ENCODE measurements around the gene DAW1.
"Not testable (repeated sequence)": the region's sequence is repeated elsewhere in the genome, so short reads cannot be mapped to it uniquely, and the experiment has no call there.

Gene DAW1

DNA sequence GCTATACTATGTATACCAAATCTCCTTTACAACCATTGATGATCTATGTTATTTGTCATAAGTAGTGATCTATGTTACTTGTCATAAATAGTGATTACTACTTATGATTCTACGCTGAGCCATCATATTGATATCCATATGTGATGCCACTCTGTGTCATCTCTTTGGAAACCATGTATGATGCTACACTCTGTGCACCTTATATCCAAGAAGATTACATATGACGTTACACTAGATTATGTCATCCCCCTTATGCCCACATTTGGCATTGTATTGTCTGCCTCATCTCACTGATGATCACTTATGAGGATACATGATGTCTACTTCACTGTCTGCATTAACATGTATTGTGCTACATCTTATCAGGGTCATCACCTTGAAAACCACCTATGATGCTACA lies 42.9 kb downstream of the DAW1 start:
- no peak for DNase-seq (ENCODE audit: low spot score)

DNA sequence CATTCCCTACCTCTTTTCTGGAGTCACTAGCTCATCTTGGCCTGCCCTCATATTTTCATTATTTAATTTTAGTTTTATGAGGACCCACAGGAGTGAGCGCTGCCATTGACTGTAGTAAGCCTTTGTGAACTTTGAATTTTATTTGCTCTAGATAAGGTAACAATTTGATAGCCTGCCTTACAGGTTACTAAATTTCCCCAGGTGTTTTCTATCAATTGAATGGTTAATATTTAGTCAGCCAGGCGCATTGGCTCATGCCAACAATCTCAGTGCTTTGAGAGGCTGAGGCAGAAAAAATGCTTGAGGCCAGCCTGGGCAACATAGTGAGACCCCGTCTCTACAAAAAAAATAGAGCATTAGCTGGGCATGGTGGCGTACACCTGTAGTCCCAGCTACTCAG lies 50.2 kb downstream of the DAW1 start:
- no peak for DNase-seq (ENCODE audit: low spot score)

DNA sequence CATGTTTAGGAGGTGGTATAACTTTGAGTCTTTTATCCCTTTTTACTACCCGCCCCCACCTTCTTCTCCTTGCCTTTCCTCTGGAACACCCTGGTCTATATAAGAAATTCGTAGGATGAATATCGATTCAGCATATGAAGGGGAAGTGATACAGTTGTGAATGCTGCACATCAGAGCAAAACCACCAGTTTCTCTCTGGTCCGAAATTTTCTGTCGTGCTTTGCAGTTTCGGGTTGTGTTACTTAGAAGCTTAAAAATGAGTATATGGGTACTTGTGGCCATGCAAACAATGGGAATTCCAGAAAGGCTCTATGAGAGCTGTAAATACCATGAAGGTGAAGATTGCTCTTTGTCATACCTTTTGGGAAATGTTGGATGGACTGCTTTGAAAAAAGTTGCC lies 60.6 kb downstream of the DAW1 start:
- no peak for DNase-seq (ENCODE audit: low spot score)

DNA sequence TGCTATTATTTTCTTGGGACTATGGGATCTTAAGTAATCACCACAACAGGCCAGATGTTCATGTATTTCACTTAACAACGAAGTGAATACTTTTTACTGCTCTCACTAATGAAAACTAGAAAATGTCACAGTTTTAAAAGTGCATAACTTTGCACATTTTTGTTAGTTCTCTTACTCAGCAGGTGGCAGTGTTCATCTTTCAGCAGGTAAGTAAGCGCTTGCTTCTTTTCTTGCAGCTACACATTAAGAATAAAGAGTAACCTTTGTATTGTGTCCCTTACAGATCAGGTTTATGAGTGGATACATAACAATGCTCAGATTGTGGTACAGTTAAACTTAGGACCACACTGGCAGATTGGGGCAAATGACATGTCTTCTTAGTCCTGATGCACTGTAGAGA lies 61.0 kb downstream of the DAW1 start:
- no peak for DNase-seq (ENCODE audit: low spot score)

DNA sequence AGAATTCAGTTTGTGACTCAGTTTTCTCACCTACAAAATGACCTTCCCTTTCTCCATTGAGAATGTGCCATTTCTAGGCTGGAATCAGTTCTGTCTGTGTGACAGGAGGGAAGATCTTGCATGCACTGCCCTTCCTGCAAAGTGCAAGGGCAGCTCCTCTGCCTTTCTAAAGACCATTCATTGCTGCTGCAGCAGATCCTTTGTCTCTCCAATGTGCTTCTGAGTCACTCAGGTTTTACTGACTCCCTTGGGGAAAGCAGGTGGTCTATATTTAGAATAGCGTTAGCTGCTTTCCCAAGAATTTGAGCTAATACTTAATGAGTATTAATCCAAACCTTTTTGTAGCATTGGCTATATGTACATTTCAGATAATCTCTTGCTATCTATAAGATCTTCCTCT lies 62.5 kb downstream of the DAW1 start:
- DNase-seq (ENCODE audit: low spot score): no peak

DNA sequence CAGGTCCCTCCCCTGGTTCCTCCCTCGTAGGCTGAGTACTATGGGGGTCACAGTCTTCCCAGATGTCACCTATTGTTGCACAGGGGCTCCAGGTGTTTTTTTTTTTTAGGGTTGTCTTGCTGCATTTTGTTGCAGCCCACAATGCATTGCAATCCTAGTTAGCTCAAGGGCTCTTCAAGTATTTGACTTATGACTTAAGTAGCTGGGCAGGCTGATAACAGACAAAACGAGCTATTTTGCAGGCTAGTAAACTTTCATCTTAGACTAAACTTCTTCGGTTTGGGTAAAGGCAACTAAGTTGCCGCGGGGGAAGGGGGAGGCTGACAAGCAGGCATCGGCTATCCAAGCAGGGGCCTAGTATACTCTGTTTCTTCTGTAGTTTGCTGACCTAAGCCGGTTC lies 64.8 kb downstream of the DAW1 start:
- not testable (repeated sequence) for DNase-seq (ENCODE audit: low spot score)

DNA sequence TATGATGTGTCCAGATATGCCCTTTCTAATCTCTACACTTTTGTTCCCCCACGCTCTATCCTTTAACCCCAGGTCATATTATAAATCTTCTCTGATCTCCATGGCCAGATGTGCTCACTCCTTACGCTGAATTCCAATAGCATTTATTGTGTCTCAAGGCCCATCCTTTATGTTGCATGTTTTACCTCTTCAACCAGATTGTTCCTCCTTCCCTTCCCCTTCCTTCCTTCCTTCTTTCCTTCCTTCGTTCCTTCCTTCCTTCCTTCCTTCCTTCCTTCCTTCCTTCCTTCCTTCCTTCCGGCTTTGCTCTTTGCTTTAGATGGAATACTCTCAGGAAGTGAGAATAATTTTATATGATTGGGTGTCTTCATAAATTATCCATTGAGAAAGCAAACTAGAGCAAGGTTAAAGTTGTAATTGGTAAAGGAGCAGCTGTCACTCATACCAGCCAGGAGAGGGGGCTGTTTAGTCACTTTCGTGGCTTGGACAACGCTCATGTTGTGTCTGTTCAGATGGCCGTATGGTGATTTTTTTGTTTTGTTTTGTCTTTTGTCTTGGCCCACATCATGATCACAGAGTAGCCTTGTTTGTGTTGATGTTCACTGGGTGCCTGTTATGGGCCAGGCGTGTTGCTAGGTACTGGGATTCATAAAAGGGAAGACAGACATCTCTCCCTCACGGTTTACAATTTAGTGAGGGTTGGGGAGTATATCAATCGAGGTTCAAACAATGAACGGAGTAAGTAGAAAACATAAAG lies 68.0 kb downstream of the DAW1 start:
- DNase-seq (ENCODE audit: low spot score): peak; percentile 56

DNA sequence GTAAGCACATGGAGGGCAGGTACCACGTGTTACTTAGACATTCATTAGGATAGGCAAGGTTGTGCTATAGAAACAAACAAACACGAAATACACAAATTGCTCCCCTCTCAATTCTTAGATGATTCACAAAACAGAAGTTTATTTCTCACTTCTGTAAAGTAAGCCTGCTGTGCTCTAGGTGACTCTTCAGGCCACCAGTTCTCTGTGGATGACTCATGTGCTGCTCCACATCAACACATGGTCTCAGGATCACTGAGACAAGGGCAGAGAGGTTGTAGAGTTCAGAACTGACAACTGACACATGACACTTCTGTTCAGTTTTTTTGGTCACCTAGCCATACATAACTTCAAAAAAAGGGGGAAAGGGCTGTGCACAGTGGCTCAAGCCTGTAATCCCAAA lies 70.6 kb downstream of the DAW1 start:
- no peak for DNase-seq (ENCODE audit: low spot score)

DNA sequence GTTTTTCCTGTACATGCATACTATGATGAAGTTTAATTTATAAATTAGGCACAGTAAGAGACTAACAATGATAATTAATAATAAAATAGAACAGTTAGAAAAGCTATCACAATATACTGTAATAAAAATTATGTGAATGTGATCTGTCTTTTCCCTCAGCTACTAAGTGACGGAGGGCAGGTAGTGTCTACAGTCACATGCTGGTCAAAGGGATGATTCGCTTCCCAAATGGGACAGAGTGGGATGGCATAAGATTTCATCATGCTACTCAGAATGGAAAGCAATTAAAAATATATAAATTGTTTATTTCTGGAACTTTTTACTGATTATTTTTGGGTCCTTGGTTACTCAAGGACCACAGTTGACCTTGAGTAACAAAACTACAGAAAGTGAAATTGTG lies 71.5 kb downstream of the DAW1 start:
- DNase-seq (ENCODE audit: low spot score): no peak

DNA sequence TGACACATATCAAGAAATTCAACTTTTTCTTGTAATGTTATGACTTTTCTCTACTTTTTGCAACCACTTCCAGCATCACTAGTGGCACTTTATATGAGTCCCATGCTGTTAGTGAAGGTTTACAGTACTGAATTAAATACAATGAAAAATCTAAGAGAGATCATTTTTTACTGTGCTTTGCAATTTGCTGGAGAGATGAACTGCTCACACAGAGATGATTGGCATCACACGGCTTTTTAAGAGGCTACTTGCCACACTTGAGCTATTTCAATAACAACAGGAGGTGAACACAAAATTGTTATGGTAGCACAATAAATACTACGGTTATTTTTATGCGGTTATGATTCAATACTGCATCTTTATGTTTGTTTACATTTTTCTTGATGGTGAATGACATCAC lies 88.9 kb downstream of the DAW1 start:
- DNase-seq (ENCODE audit: low spot score): no peak

DNA sequence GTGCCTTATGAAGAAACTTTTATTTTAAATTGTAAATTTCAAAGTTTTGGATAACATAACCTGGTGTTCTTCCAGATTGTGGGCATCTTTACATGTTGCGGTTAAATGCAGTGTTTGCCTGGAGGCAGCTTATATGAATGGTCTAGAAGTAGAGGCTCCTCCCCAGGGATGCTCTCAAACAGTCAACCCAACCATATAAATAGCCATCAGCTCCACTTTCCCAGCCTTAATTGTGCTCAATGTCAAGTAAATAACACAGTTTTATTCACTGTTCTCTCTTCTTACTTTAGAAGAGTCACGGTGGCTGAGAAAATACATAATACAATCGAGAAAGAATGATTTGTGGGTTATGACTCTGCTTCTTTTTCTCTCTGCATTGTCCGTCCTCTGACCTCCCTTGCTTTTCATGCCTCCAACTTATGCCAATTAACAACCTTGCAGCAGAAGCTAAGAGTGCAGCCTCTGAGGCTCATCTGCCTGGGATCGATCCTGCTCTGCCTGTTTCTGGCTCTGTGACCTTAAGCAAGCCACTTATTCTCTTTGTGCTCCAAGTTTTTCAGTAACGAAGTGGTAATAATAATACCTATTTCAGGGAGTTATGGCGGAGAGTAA lies 100.3 kb downstream of the DAW1 start:
- no peak for DNase-seq (ENCODE audit: low spot score)

DNA sequence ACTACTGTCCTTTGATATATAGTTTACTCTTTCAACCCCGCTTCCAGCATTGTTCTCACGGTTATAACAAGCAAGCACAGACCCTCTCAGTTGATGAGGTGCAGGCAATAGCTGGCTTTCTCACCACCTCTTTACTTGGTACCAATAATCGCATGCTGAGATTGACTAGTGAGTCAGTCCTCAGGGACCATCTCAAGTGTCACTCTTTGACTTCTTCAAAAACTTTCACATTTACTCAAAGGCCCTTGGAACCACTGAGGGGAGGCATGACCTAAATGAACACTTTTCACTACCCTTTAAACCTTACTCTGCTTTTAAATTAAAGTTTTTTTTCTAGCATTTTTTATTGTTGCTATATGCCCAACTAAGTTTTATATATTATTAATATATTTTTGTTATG lies 101.8 kb downstream of the DAW1 start:
- no peak for DNase-seq (ENCODE audit: low spot score)

Data from NAMALWA (cell line).